Endothelial cell of umbilical vein (primary cell): ENCODE results near the gene TRABD2A. TPM values are rescaled to one million over a fixed set of nuclear protein-coding genes. Genes with fewer than 3 reads are reported as not detected.
"Not testable (repeated sequence)": the region's sequence is repeated elsewhere in the genome, so short reads cannot be mapped to it uniquely, and the experiment has no call there.

Experiments
- BruUV-seq: library from RNA; stranded (reverse); fragments of 400-500 nt; replicated peaks from 2 replicates; lab custom pipeline; 2021; lab: Mats Ljungman, UMichigan
- CTCF ChIA-PET: fragments of 300-600, 350-600 bp; sonication (Branson Sonifier 250); formaldehyde crosslinking; loops from one replicate; lab custom pipeline; 2021; ENCODE audit warnings: antibody characterized with exemption, inconsistent platforms; lab: Charles Lee
- POLR2A ChIA-PET: fragments of 300-600, 350-600 bp; sonication (Branson Sonifier 250); formaldehyde crosslinking; loops from one replicate; lab custom pipeline; 2021; ENCODE audit warnings: antibody characterized with exemption, inconsistent platforms; lab: Charles Lee
- DNase-seq: peaks from one replicate; pipeline ENCODE4 v3.0.0-alpha.2; 2011; ENCODE audit warnings: low read depth, low spot score
- FAIRE-seq: peaks from 2 replicates; lab custom pipeline; 2011; peaks lifted over from hg19 to GRCh38; lab: Jason Lieb, UNC
- H2AFZ ChIP-seq: 2 replicates; pipeline ENCODE4 v1.6.0; 2012; ENCODE audit warnings: low read depth, low read length, control low read depth, inconsistent platforms
- H3K27ac ChIP-seq: 2 replicates; pipeline ENCODE4 v1.5.1; 2011; ENCODE audit warnings: low read depth, mild to moderate bottlenecking, control low read depth, low read length, moderate library complexity; ENCODE audit not compliant: insufficient read depth
- H3K27me3 ChIP-seq, 2 experiments: 2 replicates each; pipeline versions ENCODE4 v1.6.0 to v1.6.1; 2011; ENCODE audit warnings: low read length in 2 of 2, mixed read lengths in 1 of 2; ENCODE audit not compliant: control insufficient read depth in 2 of 2, insufficient read depth in 2 of 2
- H3K36me3 ChIP-seq, 2 experiments: 2 replicates in 1 of 2; 3 replicates in 1 of 2; pipeline ENCODE4 v1.5.1; 2011; ENCODE audit warnings: low read length in 2 of 2, mild to moderate bottlenecking in 1 of 2, moderate library complexity in 1 of 2; ENCODE audit not compliant: control insufficient read depth in 2 of 2, insufficient read depth in 2 of 2; ENCODE audit errors: extremely low read depth in 1 of 2
- H3K4me1 ChIP-seq: 3 replicates; pipeline ENCODE4 v1.5.1; 2011; ENCODE audit warnings: mild to moderate bottlenecking, low read length; ENCODE audit not compliant: control insufficient read depth, insufficient read depth; ENCODE audit errors: extremely low read depth
- H3K4me2 ChIP-seq: 2 replicates; pipeline ENCODE4 v1.6.1; 2011; ENCODE audit warnings: low read length, control low read depth, mixed read lengths; ENCODE audit not compliant: insufficient read depth
- H3K4me3 ChIP-seq, 3 experiments: fragments of 200-600 bp in 1 of 3; sonication (generic), shearing (Covaris generic) in 1 of 3; replicated peaks in 1 of 3; 2 replicates each; pipeline ENCODE4 v1.5.1; 2011 to 2016; ENCODE audit warnings: control low read depth in 3 of 3, low read length in 3 of 3, mild to moderate bottlenecking in 2 of 3, inconsistent platforms in 1 of 3, low read depth in 1 of 3, moderate library complexity in 1 of 3; ENCODE audit not compliant: insufficient read depth in 1 of 3
- H3K79me2 ChIP-seq: 2 replicates; pipeline ENCODE4 v1.6.0; 2012; ENCODE audit warnings: low read length, inconsistent platforms; ENCODE audit not compliant: control insufficient read depth, insufficient read depth
- H3K9ac ChIP-seq: replicated peaks from 2 replicates; pipeline ENCODE3; 2011; ENCODE audit warnings: low read length, control low read depth; ENCODE audit not compliant: insufficient read depth; ENCODE audit errors: extremely low read depth
- H3K9me1 ChIP-seq: replicated peaks from 3 replicates; pipeline ENCODE4 v1.6.0; 2011; ENCODE audit warnings: mild to moderate bottlenecking, low read length; ENCODE audit not compliant: control insufficient read depth, insufficient read depth; ENCODE audit errors: extremely low read depth
- H3K9me3 ChIP-seq: replicated peaks from 2 replicates; pipeline ENCODE4 v1.5.1; 2012; ENCODE audit warnings: low read length, inconsistent platforms; ENCODE audit not compliant: control insufficient read depth, insufficient read depth
- H4K20me1 ChIP-seq: replicated peaks from 2 replicates; pipeline ENCODE3; 2011; ENCODE audit warnings: mild to moderate bottlenecking, low read length; ENCODE audit not compliant: control insufficient read depth, insufficient read depth; ENCODE audit errors: extremely low read depth
- FOS ChIP-seq: IDR thresholded peaks from 2 replicates; pipeline ENCODE4 v1.6.1; 2011; ENCODE audit warnings: mild to moderate bottlenecking, low read length, moderate library complexity, borderline replicate concordance; ENCODE audit not compliant: insufficient read depth
- JUN ChIP-seq: IDR thresholded peaks from 2 replicates; pipeline ENCODE4 v1.6.1; 2011; ENCODE audit warnings: borderline replicate concordance, low read depth; ENCODE audit not compliant: insufficient read length, insufficient read depth
- MYC ChIP-seq: IDR thresholded peaks from one replicate; pipeline ENCODE4 v1.6.1; 2011; ENCODE audit warnings: mild to moderate bottlenecking, low read depth, low read length
- dilution Hi-C: fragments of 300-500 bp; cut with MboI; formaldehyde crosslinking; loops from one replicate; pipeline ENCODE4 v1.15.0; 2019; ENCODE audit warnings: low sequenced_read_pairs; ENCODE audit not compliant: extremely low pct_ligation_motif_present
- intact Hi-C: fragments of 100-400 bp; cut with micrococcal nuclease; formaldehyde crosslinking; loops from one replicate; pipeline ENCODE4 v1.10.0; 2022
- polyA plus RNA-seq, 4 experiments: library from polyadenylated mRNA; depleted of rRNA in 3 of 4; stranded (reverse) in 3 of 4; unstranded in 1 of 4; fragments of >200 nt; gene quantifications; 2 replicates each; pipeline versions ENCODE4 v1.2.1 to v1.2.3, GENCODE V29; 2011 to 2012; ENCODE audit warnings: missing spikeins in 1 of 4
- total RNA-seq: library from RNA; stranded (reverse); gene quantifications from 2 replicates; pipeline ENCODE4 v1.2.3, GENCODE V29; 2021

Gene TRABD2A
- total and polyA plus RNA-seq, 2 donors (not counting 3 experiments of a cell fraction or from before 2014, with no cell fraction given), result 1.0 to 1.8 TPM

DNA sequence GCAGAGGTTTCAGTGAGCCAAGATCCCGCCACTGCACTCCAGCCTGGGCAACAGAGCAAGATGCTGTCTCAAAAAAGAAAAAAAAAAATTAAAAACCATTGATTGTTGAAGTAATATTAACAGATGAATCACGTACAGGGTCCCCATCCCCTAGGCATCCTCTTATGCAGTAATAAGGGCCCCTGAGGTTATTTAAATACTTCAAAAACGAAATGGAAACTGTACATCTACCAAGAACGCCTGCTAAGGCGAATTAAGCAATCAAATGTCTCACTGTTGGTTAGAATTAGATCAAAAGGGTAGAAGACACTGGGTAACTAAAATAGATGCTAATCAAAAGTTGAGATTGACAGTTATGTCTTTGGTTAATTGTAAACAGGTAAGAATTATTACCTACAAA lies 7.5 kb downstream of the TRABD2A start:
- POLR2A ChIA-PET, result no interaction called here
- dilution Hi-C loops, result no loop called here

DNA sequence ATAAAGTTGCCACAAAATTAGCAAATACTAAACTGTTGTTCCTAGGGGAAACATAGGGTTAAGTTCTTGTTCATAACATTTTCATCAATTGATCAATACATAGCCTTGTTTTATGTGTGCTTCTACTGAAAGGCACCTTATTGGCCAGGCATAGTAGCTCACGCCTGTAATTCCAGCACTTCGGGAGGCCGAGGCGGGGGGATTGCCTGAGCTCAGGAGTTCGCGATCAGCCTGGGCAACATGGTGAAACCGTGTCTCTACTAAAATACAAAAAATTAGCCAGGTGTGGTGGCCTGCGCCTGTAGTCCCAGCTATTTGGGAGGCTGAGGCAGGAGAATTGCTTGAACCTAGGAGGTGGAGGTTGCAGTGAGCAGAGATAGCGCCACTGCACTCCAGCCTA lies 8.2 kb downstream of the TRABD2A start:
- BruUV-seq, FAIRE-seq, H2AFZ ChIP-seq, H3K27ac ChIP-seq, H3K36me3 ChIP-seq, H3K4me3 ChIP-seq, H3K9ac ChIP-seq, intact Hi-C loops, CTCF ChIA-PET, dilution Hi-C loops, H3K79me2 ChIP-seq, H3K27me3 ChIP-seq, H3K9me3 ChIP-seq, H3K4me1 ChIP-seq, H4K20me1 ChIP-seq, H3K9me1 ChIP-seq, H3K4me2 ChIP-seq, DNase-seq, POLR2A ChIA-PET: not testable (repeated sequence)

More for the DNA sequence above, 7.5 kb downstream of the TRABD2A start:
- Histone ChIP-seq H2AFZ (no peak overlapping the region), H3K9me3 (no peaks in the 10 kb centered on the region), H3K27ac (no peak overlapping the region), H3K79me2 (no peaks in the 10 kb centered on the region), H3K36me3 (no peaks in the 10 kb centered on the region), H3K4me3 (no peak overlapping the region), H3K9me1 (no peaks in the 10 kb centered on the region), H3K27me3 (peaks cover 9 to 13% of the 10 kb centered on the region in 2 experiments), H3K9ac (no peak overlapping the region), H3K4me2 (no peak overlapping the region), H4K20me1 (no peaks in the 10 kb centered on the region), H3K4me1 (no peaks in the 10 kb centered on the region)
- no TSS peak for BruUV-seq
- TF ChIP-seq FOS (no peak), JUN (no peak), MYC (no peak)
- intact Hi-C loops, result no loop called here
- no peak for FAIRE-seq
- CTCF ChIA-PET, result no interaction called here
- DNase-seq, result no peak
